GM21737 (cell line): ENCODE data around the gene NRIP3.
"Not testable (repeated sequence)": the region's sequence is repeated elsewhere in the genome, so short reads cannot be mapped to it uniquely, and the experiment has no call there.

ENCODE experiments used
- ATAC-seq: cut with Tn5 transposase; IDR thresholded peaks from one replicate; pipeline ENCODE4 v1.9.1; 2021; ENCODE audit warnings: mild to moderate bottlenecking, moderate library complexity; ENCODE audit not compliant: unreplicated experiment

NRIP3 gene

DNA sequence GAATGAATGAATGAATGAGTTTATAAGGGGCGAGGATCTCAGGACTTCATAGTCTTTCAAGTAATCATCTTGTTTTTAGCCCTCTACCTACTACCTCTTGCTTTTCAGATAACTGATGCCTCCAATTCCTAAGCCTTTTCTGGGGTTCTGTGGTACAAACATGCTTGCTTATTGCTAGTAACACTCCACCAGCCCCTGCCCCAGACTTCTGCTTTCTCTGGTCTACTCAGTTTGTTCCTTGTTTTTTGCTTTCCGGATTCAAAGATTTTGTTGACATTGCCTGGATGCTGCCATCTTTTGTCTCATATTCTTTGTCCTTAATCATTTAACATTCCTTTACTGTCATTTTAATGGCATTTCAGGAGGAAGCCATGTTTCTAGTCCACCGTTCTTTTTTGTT lies 30.7 kb downstream of the NRIP3 start:
- ATAC-seq = no peak

DNA sequence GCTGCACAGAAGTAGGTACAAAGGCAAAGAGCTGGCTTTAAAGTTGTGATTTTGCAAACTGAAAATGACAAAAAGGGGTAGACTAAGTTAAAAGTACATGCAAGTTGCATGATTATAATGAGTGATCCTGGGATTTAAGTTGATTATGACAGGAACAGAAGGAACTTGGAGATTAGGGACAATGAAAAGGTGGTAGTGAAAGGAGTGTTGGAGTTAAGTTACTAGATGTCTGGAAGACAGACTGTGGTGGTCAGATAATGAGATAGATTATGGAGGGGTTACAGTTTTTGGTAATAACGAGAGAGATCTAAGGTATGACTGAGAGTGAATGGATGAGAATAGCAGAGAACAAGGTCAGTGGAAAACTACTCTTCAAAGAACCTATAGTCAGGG lies 31.9 kb downstream of the NRIP3 start:
- no peak for ATAC-seq

DNA sequence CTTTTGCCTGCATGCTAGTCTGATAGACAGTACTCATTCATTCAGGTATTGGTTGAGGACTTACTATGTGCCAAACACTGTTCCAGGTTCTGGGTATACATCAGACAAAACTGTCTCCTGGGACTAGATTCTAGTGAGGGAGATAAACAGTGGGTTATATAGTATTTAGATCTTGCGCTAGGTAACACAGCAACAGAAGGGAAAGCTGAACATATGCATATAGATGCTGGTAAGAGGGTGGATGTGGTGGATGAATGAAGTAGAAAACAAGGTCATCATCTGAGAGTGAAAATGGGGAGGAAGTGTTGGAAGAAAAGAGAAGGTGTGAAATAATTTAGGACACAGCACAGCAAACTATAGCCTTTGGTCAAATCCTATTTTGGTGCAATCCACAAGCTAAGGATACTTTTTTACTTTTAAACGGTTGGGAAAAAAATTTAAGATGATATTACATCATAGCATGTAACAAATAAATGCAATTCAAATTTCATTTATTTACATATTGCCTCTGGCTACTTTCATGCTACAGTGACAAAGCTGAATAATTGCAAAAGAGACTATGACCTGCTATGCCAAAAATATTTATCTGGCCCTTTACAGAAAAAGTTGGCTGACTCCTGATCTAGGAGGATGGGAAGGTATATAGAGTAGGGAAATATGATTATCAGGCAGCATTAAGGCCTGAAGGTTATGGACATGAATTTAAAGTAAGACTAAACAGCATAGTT lies 32.4 kb downstream of the NRIP3 start:
- no peak for ATAC-seq

DNA sequence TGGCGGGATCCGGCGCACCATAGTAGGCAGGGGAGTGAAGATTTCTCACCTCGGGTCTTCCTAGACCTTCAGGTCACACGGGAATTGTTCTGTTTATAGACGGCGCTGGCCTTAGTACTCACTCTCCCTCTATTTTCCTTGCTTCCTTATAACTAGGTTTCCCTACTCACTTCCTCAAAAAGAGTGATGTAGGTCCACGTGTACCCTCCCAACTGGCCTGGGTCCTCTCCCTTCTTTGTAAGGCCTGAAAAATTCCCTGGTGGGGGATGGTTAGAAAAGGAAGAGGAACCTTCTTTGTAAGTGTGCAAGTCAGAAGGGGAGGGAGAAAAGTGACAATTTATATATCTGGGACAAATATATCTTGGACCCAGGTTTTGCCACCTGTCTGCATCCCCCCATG lies 36.6 kb downstream of the NRIP3 start:
- ATAC-seq = no peak

DNA sequence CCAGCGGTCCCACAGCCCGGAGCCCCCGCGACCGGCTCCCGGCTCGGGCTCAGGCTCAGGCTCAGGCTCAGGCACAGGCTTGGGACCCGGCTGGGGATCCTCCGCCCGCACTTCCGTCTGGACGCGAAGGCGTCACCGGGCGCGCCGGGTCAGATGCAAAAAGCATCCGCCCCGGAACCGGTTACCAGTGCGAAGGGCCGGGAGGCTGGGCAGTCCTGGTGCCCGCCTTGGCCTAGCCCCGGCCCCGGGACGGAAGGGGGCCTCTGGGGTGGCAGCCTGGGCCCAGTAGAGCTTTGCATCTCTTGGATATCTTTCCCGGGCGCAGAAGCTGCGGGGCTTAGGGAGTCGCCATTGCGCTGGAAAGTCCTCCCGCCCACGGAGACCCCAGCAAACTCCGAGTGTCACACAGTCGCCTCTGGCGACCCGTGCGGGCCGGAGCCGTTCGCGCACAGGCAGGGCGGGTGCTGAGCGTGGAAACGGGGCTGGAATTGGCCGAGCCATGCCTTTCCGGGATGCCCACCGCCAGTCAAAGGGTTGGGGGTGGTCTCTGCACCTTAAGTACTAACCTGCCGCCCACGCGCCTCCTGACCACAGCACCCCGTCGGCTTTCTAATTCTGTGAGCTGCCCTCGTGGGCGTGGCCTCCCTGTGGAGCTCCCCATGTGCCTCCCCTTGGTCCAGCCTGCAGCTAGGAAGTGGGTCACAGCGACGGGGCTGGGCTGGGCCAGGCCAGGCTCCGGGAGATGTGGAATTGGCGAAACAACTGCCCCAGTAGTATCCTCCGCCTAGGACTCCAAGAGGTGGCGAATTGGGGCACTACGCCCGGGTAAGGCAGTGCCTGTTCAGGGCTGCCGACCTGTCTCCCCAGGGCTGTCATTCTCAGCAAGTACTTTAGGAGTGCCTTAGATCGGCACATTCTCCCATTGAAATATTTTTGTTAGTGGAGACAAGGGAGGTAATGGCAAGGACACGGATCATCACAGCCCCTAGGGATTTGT lies 39.2 kb downstream of the NRIP3 start, which contains the start of gene TMEM9B:
Gene TMEM9B, minus strand, starts transcription at position 119 of the 997 bp plus-strand sequence. CDS start 129 bp downstream, outside the sequence.
- peak; percentile 77 for ATAC-seq

DNA sequence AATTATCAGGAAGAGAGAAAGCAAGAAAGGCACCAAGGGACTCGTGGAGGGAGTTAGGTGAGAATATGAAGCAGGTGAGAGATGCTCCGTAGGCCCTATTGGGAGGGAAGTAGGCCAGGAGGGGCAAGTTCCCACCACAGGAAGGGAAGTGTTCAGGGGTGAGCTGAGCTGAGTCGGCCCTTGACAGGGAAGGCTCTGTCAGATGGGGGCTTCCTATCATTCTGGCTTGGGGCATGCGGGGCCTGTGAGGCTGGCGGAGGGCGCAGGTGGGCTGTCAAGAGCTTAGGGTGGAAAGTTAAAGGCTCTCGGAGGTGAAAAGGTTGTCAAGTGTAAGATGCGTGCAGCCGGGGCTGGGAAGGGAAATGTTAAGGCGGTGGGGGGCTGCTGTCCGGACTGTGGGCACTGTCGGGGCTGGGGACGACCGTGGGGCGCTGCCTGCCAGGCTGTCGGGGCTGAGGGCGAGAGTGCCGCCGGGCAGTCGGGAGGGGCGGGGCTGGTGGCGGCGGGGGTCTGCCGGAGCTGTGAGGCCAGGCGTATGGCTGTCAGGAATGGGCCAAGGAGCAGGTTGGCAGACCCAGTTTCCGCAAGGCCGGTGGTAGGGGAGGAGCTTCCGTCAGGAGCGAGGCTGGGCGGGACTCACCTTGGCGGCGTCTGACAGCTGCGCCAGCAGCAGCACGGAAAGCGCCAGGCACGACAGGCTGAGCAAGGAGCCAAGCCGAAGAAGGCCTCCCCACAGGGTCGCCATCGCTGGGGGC lies 40.1 kb downstream of the NRIP3 start:
- ATAC-seq = peak; percentile 58

DNA sequence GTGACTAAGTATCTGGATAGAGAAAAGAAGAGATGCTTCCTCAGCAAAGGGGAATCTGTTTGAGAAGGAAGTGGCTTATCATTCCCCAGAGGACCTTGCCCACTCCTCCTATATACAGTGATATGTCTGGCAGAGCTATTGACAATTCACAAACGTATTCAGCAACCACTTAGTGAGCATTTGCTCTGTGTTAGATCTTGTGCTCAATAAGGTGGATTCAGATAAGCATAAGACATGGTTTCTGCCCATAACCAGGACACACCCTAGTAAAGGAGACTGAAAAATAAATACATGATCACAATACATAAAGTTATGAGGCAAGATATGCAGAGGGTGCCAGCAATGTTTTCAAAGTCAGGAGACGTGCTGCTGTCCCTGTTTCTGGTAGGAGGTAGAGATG lies 41.0 kb downstream of the NRIP3 start:
- no peak for ATAC-seq

DNA sequence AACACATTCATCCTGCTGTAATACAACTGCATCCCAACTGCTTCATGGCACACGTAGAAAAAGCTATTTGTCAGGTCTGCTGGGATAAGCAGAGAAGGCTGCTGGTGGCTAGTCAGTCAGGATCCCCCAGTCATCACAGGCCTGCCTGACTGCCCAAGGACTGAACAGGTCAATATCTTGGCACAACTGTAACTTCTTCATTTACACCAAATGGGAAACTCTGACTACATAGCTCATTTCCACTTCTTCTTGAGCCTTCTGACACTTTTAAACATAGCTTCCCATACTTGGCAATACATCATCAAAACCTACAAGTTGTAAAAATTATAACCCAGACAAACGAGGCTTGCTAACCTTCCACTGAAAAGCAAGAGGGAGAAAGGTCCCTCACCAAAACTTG lies 42.4 kb downstream of the NRIP3 start:
- ATAC-seq = no peak

DNA sequence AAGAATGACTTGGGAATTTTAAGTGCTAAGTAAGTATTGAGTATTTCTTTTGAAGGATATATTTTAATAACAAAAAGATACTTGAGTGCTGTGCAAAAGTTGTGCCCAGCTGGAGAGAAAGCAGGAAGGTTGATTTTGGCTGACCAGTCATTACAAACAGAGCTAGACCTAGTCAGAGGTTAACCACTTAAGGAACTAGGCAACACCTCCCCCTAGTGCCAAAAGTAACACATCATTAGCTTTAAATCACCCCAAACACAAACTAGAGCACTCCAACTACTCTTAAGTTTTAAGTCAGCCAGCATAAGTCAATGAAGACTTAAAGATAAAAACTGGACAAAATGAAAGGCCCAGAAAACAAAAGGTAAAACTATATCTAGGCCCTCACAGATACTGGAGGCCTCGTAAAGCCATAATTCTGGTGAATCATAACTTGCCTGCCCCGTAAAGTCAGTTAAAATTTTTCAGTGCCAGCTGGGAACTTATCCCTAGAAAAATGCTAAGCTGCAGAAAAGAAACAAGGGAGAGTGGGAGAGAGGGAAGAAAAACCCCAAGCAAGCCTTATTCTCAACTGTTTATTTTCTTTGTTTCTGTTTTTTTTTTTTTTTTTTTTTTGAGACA lies 44.1 kb downstream of the NRIP3 start:
- ATAC-seq = peak; percentile 33

DNA sequence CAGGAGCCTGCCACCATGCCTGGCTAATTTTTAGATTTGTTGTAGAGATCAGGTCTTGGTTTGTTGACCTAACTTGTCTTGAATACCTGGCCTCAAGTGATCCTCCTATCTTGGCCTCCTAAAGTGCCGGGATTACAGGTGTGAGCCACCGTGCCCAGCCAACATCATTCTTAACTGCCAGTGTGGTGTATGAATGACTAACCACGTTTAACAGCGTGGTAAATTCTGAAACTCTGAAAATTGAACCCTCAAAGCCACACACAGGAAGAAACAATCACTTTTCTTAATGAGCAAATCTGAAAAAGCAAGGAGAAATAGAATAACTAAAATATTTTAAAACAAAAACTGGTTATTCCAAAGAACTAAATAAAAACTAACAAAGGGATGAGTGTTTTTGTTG lies 46.9 kb downstream of the NRIP3 start:
- ATAC-seq = no peak

DNA sequence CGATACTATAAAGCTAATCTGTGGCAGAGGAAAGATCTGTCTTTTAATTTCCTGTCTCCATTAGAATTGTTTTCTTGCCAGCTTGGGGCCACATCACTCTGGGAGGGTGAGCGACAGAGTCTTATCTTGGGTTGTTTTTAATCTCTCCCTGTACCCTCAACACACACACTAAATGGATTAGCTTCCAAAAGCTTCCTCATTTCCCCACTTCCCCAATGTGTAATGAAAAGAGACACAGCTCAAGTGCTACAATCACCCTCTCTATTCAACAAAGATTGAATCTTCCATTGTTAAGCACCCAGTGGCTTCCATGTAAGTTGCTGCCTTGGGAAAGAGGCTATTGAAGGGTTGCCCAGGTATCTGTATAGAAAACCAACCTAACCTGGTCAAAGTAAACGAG lies 54.9 kb downstream of the NRIP3 start:
- ATAC-seq = no peak

DNA sequence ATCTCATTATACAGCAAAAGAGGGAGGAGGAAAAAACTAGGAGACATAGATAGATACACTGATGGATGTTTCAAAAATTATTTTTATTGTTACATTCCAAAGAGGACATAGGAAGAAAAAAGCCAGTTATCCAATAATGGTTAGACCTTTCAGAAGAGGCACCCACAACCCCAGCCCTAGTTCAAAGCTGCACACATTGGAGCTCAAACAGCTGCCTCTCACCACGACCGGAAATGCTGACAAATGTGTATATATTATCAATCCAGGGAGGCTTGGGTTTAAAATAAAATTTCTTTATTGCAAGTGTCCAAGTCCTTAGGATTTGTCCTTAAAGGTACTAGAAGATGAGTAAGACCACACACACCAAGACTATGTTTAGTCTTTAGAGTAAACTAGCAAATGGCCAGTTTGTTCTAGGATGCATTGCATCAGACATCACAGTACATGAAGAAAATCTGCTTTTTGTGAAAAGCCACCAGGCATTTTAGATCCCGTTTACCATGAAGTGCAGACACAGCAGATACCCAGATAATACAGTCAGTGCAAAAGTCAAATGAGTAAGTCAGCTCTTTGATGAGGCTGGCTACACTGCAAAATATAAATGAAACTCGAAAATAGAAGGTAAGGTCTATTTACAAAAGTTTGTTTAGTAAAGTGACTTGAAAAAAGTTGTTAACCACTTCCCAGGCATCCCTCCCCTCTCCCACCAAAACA lies 56.4 kb downstream of the NRIP3 start:
- no peak for ATAC-seq

DNA sequence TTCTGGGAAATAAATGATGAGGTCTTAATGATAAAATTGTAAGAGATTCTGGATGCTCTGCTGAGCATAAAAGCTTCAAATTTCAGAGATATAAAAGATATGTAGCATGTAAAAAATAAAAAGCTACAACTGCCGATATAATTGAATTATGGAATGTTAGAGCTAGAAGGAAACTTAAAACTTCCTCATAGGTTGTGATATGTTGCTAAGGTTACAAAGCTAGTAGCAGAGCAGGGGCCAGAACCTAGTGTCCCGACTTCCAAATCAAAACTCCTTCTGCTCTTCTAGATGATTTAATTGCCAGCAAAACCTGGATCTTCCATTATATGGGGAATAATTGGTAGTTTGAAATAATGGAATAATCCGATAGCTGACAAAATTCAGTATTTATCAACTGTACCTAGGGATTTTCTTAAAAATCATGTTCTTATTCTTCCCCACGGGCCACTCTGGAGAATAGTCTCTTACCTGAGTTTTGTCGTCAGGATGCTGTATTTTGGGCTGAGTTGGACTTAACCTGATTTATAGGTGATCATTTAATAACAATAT lies 61.2 kb downstream of the NRIP3 start, which contains the start of gene ASCL3:
Gene ASCL3, minus strand, starts transcription at position 499 of the 549 bp plus-strand sequence. CDS start 4,855 bp downstream, outside the sequence.
- no peak for ATAC-seq

DNA sequence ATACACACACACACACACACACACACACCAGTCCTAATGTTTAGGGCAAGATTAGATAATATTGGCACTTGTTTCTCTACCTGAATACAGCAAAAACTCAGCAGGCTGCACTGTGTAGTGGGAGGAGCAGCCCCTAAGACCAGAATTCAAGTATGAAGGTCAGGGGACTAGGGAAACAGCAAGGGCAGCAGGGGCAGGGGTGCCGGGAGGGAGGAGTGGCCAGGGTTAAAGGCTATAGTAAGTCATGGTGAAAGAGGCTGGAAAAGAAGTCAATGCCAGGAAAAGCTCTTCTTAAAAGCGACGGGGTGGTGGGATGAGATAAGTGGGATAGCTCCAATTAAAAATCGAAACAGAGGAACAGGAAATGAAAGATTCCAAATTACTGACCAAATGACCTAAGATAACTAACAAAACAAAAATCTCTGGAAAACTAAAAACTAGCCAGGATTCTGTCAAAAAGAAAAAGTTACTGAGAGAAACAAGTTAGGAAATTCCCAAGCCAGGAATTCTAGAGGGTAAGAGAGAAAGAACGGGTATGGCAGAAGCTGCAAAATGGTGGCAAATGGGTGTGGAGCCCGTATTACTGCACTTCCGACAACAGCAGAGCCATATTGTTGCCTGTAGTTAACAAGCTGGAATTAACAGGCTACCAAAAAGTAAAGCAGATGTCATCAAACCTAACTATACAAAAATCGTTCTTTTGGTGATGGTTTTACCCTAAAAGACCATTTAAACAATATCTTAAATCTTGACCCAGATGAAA lies 62.3 kb downstream of the NRIP3 start:
- ATAC-seq = no peak

DNA sequence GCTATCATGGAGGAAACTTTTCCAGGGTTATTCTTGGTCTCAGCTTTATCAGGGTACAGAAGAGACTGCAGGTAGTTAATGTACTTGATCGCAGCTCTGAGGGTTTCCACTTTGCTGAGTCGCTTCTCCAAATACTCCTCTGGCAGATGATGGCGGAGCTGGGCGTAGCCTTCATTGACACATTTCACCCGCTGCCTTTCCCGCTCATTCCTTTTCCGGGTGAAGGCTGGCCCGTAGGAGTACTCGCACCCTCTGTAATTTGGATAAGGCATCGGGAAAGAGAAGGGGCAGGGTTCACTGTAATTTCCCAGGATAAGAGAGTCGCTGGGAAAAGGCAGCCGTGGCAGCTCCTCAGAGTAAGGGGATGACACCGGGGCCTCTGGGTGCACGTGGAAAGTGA lies 66.1 kb downstream of the NRIP3 start:
- no peak for ATAC-seq

DNA sequence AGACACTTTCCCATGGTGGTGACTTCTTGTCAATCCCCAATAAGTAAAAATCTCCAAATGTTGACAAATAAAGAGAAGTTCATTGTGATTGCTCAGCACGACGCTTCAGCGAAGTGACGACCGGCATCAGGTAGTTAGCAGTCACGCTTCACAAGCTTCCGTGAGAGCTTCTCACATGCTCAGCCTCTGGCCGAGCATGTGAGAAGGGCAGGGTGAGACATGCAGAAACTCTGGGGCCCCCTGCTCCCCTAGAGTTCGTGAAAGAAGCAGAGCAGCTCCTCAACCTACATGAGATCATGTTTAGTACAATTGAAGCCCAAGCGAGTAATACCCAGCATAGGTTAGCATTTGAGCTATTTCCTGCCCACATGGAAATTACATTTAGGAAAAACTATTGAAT lies 66.6 kb downstream of the NRIP3 start:
- no peak for ATAC-seq

DNA sequence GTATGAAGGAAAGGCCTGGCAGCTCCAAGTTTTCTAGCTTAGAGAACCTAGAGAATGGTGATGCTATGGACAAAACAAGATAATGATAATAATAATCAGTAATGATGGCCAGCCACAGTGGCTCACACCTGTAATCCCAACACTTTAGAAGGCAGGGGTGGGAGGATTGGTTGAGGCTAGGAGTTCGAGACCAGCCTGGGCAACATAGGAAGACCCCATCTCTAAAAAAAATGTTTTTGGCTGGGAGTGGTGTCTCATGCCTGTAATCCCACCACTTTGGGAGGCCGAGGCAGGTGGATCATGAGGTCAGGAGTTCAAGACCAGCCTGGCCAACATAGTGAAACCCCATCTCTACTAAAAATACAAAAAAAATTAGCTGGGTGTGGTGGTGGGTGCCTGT lies 68.0 kb downstream of the NRIP3 start:
- not testable (repeated sequence) for ATAC-seq

DNA sequence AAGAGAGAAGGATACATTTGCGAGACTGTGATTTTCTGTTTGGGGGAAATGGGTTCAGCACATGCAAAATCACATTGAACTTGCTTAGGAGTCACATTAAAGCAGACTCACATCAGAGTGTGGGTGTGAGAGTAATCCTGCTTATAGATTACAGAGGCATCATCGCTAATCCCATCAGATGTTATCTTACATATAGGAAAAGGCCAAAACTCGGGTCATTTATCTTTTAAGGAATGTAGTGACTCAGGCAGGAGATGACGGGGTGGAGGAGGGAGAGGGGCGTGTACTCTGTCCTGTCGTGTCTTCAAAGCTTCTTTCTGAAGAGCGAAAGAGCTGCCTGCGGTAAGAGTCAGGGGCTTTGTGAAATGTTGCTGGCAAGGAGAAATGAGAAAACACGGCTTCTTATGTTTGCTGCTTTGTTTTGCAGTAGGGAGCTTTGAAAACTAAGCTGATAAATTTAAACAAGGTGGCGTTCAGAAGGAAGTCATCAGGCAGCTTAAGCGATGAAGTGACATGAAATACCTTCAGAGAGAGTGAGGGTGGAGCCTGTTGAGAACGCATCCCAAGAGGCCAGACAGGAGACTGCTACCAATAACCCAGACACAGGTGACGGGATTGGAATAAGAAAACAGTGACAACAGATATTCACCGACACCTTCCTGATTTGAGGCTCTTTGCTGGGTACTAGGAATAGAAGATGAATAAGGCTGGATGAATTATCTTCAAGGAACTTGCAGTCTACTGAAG lies 68.9 kb downstream of the NRIP3 start:
- ATAC-seq = no peak
